HCEC 1CT (cell line): Measurements from ENCODE around the gene NANOS1.

Experiments
- DNase-seq: peaks from one replicate; pipeline ENCODE4 v3.0.0-alpha.2; 2017

Gene NANOS1

GRCh38 chr10:119061926-119062325, 32.4 kb downstream of the NANOS1 start:
- no peak for DNase-seq

- no peak for DNase-seq
These were observed 41.1 kb downstream of the NANOS1 start for GRCh38 chr10:119070395-119071165.

- DNase-seq, result no peak
These were observed 44.1 kb downstream of the NANOS1 start for GRCh38 chr10:119073584-119073983.

GRCh38 chr10:119078422-119079179, 49.1 kb downstream of the NANOS1 start:
- no peak for DNase-seq

GRCh38 chr10:119079599-119080520, 50.3 kb downstream of the NANOS1 start:
- peak; percentile 77 for DNase-seq

DNA sequence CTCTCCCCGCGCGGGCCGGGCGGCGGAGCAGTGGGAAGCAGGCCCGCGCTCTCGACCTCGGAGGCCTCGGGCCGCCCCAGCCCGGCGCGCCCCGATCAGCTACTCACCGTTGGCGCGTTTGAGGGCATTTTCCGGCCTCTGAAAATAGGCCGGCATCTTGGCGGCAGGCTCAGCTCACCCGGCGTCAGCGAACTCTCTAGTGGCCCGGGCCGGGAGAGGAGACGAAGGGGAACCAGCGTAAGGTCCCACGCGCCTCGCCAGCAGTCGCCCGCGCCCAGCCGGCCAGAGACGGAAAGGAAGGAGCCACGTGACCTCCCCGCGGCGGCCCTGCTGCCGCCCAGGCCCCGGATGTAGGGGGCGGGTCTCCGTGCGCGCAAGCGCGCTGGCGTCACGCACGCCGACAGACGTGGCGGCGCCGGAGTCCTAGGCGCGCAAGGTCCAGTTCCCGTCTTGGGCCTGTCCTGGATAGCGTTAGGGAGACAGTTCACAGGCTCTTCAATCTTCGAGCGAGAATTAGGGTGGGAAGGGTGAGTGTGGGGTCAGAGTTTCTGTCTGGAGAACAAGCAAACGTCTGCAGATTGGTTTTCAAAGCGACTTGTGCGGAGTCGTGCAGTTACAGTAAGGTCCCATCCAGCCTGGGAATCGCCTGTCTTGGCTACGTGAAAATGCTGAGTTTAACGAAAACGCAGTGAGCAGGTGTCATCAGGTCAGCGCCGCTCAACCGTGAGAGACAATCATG, 51.2 kb downstream of the NANOS1 start, which contains the start of gene EIF3A:
Gene EIF3A (minus strand): TSS at position 297 of the 739 bp plus-strand sequence. CDS start 141 bp downstream, at position 156.
- peak; percentile 92 for DNase-seq
